ENCODE results near the gene NR2F1-AS1. TPM values are rescaled to one million over a fixed set of nuclear protein-coding genes. Genes with fewer than 3 reads are reported as not detected.

NR2F1-AS1 gene
- total RNA-seq, 2 experiments from 2014 or later = not detected

DNA sequence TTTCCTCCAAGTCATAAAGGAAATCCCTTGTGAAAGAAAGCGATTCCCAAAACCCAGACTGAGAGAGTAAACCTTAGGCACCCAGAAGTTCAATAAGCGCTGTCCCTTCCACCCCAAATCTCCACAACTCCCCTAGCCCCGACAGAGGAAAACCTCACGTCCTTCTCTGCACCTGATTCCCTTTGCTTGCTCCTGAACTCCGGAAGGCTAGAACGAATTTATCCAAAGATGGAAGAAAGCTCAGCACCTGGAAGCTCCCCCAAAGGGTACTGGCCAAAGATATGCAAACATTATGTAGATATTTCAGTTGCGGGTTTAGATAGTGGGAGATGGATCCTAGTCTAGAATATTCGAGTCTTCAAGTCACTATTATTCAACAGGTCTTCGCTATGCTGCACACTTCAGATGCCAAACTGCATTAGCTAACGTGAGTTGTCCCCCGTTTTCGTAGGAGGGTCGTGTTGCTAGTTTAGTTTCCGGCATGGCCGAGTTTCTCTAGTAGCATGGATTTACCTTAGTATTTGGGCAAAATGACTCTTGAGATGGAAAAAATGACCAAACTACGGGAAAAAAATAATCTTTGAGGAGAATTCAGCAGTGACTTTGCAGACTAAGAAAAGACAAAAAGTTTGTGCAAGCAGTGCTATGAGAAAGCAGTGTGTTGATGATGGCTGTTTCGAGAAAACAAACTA lies 29.7 kb upstream of the NR2F1-AS1 start:
- Mint-ChIP-seq H3K27me3 (peaks cover 77% of the 10 kb centered on the region), H3K9me3 (no peaks in the 10 kb centered on the region), H3K36me3 (peaks cover 3% of the 10 kb centered on the region), H3K27ac (no peak overlapping the region), H3K4me1 (ENCODE audit: low read depth) (peaks cover 15% of the 10 kb centered on the region), H3K4me3 (no peak overlapping the region)
- no peak for DNase-seq
- POLR2A ChIA-PET = no interaction called here
- CTCF ChIA-PET = interaction anchor here (0.9 kb wide), 1 partner anchor 190 kb away, joined by 4 read pairs; no protein-coding TSS in a partner anchor
- intact Hi-C loops (cut with micrococcal nuclease) = no loop called here

DNA sequence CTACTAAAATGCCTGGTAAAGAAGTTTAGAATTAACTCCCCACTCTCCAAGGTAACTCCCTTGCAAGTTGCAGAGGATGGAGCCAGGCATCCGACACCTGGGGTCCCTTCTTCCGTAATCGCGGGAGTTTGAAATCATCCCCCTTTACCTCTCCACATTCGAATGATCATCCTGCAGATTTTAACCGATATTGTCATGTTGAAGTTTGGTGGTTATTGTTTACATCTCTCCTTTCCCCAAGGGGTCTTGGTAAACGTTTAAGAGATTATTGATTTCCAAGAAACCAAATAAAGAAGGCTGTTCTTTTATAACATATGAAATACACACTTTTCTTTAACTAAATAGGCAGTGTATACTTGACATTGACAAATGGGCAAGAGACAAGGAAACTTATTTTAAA lies 28.7 kb upstream of the NR2F1-AS1 start:
- POLR2A ChIA-PET = no interaction called here
- no peak for DNase-seq
- Mint-ChIP-seq H3K4me3 (no peak overlapping the region), H3K27ac (no peak overlapping the region), H3K9me3 (no peaks in the 10 kb centered on the region), H3K36me3 (peaks cover 3% of the 10 kb centered on the region), H3K4me1 (ENCODE audit: low read depth) (peaks cover 15% of the 10 kb centered on the region), H3K27me3 (peaks cover 81% of the 10 kb centered on the region)
- CTCF ChIA-PET = interaction anchor here (1.1 to 3.9 kb wide), 2 partner anchors 8 to 191 kb away, joined by 3 to 37 read pairs; no protein-coding TSS in a partner anchor
- intact Hi-C loops (cut with micrococcal nuclease) = no loop called here

DNA sequence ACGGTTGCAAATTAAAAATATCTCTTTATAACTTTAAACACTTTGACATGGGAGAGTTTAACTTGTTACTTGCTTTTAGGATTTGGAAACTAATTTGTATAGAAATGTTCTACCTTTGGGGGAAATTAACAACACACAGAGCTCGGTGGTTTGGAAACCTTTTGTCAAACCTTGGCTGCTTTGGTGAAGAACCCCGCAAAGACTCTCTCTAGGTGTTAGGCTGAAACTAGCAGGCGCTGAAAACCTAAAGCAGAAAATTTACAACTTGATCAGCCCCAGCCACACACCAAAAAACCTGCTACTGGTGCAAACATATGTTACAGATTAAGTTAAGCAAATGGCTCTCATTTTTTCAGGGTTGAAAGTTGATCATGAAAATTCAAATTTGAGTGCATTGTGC lies 27.8 kb upstream of the NR2F1-AS1 start:
- POLR2A ChIA-PET = no interaction called here
- intact Hi-C loops (cut with micrococcal nuclease) = no loop called here
- peaks cover 3% of the 10 kb centered on the region for H3K36me3 Mint-ChIP-seq

DNA sequence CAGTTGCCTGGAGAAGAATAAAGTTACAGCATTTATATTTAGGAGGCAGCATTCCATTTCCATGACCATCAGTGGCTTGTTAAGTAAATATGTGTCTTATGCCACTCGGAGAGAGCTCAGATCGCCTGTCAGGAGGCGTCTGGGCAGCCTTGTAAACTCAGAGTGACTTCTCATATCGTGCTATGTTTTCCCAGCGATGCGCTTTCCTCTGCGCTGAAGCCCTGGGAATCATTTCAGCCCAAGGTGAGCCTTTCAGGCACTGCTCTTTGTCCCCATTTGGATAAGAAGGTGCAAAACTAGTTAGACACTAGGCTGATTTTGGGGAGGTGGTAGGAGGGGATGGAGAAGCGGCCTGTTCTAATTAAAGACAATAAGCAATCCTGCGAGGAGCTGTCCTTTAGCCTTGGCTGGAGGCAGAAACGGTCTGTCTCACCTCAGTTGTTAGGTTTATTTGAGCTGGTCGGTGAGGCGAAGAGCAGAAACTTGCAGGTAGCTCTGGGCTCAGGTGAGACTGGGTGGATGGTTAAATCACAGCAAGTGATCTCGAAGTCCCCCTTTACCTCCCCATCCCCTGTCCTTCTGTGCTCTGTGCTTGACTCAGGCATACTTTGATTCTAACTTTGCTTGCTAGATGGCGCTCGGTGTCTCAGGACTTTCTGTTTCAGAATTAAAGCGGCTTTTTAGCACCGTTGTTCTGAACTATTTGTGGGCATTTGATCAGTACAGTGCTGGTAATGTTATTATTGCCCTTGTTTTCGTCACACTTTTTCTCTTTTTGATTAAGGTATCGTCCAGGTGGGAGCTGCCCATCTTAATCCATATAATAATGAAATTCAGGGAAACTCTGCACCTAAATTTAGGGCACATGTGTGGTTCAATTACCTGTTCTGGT lies 26.6 kb upstream of the NR2F1-AS1 start:
- peak overlapping the region; percentile 8 for H3K4me3 Mint-ChIP-seq
- H3K9me3 Mint-ChIP-seq = no peaks in the 10 kb centered on the region
- CTCF ChIA-PET = interaction anchor here (0.7 to 3.9 kb wide), 13 partner anchors 9 to 1130 kb away, joined by 3 to 37 read pairs (median 6); partner anchors contain the start of gene NR2F1
- no peak for DNase-seq
- peaks cover 5% of the 10 kb centered on the region for H3K36me3 Mint-ChIP-seq
- no peak overlapping the region for H3K27ac Mint-ChIP-seq
- POLR2A ChIA-PET = no interaction called here
- intact Hi-C loops (cut with micrococcal nuclease) = loop anchor here (1.0 kb wide), 1 partner anchor 194 kb away; no protein-coding TSS in a partner anchor
- H3K4me1 Mint-ChIP-seq (ENCODE audit: low read depth) = peaks cover 18% of the 10 kb centered on the region
- peaks cover 82% of the 10 kb centered on the region for H3K27me3 Mint-ChIP-seq

More for the DNA sequence above, 27.8 kb upstream of the NR2F1-AS1 start:
- no peak for DNase-seq
- no peak overlapping the region for H3K27ac Mint-ChIP-seq
- CTCF ChIA-PET = interaction anchor here (1.1 to 3.9 kb wide), 5 partner anchors 9 to 196 kb away, joined by 3 to 37 read pairs (median 6); no protein-coding TSS in a partner anchor
- peaks cover 78% of the 10 kb centered on the region for H3K27me3 Mint-ChIP-seq
- no peak overlapping the region for H3K4me3 Mint-ChIP-seq
- H3K4me1 Mint-ChIP-seq (ENCODE audit: low read depth) = peaks cover 15% of the 10 kb centered on the region
- no peaks in the 10 kb centered on the region for H3K9me3 Mint-ChIP-seq

DNA sequence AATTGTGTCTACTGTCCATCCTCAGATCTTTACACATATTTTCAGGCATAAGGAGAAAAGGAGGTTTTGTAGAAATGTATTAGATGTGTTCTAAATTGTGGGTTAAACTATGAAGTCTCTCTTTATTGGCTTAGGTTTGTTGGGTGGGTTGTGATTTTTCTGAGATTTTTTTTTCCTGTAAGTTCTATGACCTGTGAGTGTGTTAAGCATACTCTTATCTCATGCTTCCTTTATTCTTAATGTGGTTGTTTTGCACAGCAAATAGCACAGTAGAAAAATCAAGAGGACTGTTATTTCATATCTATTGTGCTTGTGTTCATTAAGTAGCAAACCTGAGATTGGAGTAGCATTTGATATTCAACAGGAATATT lies 25.3 kb upstream of the NR2F1-AS1 start:
- no peak for DNase-seq
- Mint-ChIP-seq H3K4me1 (ENCODE audit: low read depth) (peaks cover 13% of the 10 kb centered on the region), H3K9me3 (no peaks in the 10 kb centered on the region), H3K4me3 (no peak overlapping the region), H3K36me3 (peaks cover 3% of the 10 kb centered on the region), H3K27me3 (peaks cover 82% of the 10 kb centered on the region), H3K27ac (no peak overlapping the region)
- ChIA-PET CTCF (interaction anchor here (1.6 to 3.9 kb wide), 4 partner anchors 15 to 194 kb away, joined by 6 to 37 read pairs (median 9); no protein-coding TSS in a partner anchor), POLR2A (no interaction called here)
- intact Hi-C loops (cut with micrococcal nuclease) = no loop called here

DNA sequence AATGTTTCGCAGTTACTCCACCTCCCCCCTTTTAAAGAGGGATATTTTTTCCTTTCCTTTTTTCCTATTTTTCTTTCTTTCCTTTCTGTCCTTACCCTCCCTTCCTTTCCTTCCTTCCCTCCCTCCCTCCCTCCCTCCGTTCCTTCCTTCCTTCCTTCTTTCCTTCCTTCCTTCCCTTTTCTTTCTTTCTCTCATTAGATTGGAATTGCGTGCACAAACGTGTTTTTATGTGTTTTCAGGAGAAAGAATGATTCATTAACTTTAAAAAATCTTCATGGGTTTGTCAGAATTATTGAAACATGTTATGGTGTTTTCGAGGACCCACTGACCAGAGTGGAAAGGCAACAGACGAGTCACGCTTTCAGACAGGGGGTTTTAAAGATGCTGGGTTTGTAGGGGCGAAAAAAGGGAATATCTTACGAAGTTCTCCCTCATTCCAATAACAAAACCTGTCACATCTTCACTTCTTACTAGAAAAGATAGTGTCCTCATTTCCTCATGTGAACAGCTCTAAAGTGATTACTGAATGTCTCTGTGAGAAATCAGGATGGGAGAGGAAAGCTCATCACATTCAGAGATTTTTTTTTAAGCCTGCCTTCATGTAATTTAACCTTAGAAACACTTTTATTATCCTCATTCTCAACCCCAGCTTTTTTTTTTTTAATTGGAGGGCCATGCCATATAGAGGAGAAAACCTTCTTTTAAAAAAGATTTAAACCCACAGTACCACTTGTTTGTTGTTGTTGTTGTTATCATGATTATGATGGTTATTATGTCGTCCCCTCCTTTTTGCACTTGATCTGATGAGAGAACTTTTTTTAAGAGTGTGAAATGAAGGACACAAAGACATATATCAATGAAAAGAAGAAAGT lies 23.9 kb upstream of the NR2F1-AS1 start:
- DNase-seq = no peak
- ChIA-PET CTCF (interaction anchor here (0.7 kb wide), 1 partner anchor 17 kb away, joined by 3 read pairs; no protein-coding TSS in a partner anchor), POLR2A (no interaction called here)
- no peak overlapping the region for H3K4me3 Mint-ChIP-seq
- intact Hi-C loops (cut with micrococcal nuclease) = no loop called here
- peaks cover 3% of the 10 kb centered on the region for H3K36me3 Mint-ChIP-seq
- no peak overlapping the region for H3K27ac Mint-ChIP-seq
- no peaks in the 10 kb centered on the region for H3K9me3 Mint-ChIP-seq
- H3K27me3 Mint-ChIP-seq = peaks cover 68% of the 10 kb centered on the region
- peaks cover 13% of the 10 kb centered on the region for H3K4me1 Mint-ChIP-seq (ENCODE audit: low read depth)

DNA sequence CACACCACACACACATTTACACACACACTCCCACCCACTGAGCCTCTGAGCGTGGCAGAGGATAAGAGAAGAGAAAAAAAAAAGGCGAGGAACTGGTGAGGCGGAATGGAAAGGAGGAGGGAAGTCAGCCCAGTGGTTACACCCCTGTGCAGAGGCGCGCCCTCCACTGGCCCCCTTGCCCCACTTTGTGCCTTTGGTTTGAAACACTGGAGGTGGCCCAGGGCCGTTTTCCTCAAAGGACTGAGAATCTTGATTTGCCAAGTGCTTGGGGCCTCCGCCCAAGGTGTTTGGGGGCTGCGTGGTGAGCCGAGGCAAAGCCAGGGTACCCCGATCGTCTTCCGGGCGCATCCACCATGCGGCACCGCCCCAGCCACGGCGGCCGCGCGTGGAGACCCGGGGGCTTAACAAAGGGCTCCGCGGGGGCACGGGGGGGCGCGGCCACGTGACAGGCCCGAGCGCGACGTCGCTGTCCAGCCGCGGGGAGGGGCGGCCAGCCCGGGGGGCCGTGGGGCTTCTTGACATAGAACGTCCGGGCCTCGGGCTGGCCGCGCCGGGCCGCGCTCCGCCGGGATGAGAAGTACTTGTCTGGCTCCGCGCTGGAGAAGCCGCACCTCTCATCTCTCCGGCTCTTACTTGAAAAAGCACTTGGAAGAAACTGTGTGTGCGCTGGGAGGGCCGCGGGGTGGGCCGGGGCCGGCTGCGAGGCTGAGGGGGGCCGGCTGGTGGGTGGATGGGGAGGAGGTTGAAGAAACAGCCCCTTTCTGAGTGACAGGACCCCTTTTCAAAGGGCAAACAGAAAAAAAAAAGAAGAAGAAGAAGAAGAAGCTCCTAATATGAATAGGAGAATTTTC lies 23.0 kb upstream of the NR2F1-AS1 start:
- POLR2A ChIA-PET = no interaction called here
- no peak overlapping the region for H3K4me3 Mint-ChIP-seq
- CTCF ChIA-PET = interaction anchor here (1.1 kb wide), 1 partner anchor 197 kb away, joined by 6 read pairs; no protein-coding TSS in a partner anchor
- peaks cover 62% of the 10 kb centered on the region for H3K27me3 Mint-ChIP-seq
- peaks cover 3% of the 10 kb centered on the region for H3K36me3 Mint-ChIP-seq
- no peaks in the 10 kb centered on the region for H3K9me3 Mint-ChIP-seq
- peaks cover 13% of the 10 kb centered on the region for H3K4me1 Mint-ChIP-seq (ENCODE audit: low read depth)
- intact Hi-C loops (cut with micrococcal nuclease) = loop anchor here (2.0 kb wide), 1 partner anchor 33 kb away; no protein-coding TSS in a partner anchor
- H3K27ac Mint-ChIP-seq = no peak overlapping the region
- no peak for DNase-seq

DNA sequence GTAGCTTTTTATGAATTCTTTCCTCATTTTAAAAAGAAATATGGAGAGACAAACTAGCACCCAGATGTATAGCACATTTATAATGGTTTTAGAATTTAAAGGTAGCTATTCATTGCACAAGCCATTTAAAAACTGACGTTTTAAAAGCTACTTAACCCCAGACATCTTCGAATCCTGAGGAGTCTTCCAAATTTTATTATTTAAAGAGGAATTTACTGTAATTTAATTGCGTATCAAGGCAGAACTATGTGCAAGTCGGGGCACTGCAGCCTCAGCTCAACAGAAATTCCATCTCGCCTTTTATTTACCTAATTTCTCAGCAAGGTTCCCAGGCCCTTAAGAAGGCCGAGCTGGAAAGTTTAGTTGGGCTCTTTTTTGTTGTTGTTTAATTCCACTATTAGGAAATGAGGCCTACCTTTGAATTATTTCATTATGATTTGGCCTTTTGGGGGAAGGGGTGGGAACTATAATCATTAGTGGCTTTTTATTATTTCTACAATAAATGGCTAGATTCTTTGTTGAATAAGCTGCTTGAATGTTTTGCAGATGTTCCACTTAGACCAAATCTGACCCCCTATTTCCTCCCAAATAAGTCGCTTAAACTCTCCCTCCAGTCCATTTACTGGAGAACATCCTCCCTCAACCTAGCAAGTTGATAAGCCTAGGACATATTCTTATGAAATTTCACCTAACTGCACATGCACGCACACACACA lies 22.2 kb upstream of the NR2F1-AS1 start:
- POLR2A ChIA-PET = no interaction called here
- Mint-ChIP-seq H3K36me3 (peaks cover 3% of the 10 kb centered on the region), H3K27ac (no peak overlapping the region), H3K4me1 (ENCODE audit: low read depth) (peaks cover 13% of the 10 kb centered on the region), H3K9me3 (no peaks in the 10 kb centered on the region), H3K27me3 (peaks cover 56% of the 10 kb centered on the region), H3K4me3 (no peak overlapping the region)
- intact Hi-C loops (cut with micrococcal nuclease) = loop anchor here (2.0 kb wide), 1 partner anchor 32 kb away; no protein-coding TSS in a partner anchor
- DNase-seq = no peak
- CTCF ChIA-PET = interaction anchor here (0.6 to 1.1 kb wide), 4 partner anchors 16 to 198 kb away, joined by 3 to 6 read pairs (median 3); partner anchors contain the start of gene NR2F1-AS1

DNA sequence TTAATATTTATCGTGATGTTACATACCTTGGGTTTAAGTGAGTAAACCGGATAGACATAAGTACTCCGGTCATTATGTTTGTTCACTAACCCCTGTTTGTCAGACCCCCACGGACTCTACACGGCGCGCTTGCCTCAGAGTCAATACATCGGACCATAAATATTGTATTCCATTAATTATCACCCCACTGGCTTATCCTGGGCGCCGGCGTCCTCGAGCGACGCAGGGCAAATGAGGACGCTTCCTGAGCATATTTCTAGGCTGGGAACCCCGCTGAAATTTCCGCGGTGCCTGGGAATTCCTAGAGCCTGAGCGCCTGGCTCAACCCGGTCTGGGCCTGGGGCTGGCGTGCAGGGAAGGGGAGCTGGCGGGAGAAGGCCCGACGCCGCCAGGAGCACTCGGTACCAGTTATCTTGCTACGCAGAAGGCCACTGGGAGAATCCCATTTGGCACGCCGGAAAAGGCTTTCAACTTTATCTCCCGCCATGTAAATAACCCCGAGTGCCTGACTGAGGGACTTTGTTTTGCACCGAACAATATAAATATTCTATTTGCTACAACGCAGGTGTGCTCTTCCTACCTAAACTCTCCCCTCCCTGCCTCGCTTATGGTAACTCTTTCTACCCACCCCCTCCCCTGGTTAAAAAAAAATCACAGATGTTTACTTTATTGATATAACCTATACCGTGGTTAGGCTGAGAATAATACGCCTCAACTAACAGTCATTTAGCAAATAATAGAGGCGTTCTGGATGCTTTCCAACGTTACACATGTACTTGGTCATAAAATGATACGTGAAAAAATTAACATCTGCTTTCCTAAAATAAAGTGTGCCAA lies 21.4 kb upstream of the NR2F1-AS1 start:
- intact Hi-C loops (cut with micrococcal nuclease) = loop anchor here (2.0 kb wide), 1 partner anchor 32 kb away; no protein-coding TSS in a partner anchor
- DNase-seq = no peak
- Mint-ChIP-seq H3K36me3 (peaks cover 3% of the 10 kb centered on the region), H3K4me1 (ENCODE audit: low read depth) (peaks cover 5% of the 10 kb centered on the region), H3K27ac (no peak overlapping the region), H3K4me3 (no peak overlapping the region), H3K9me3 (no peaks in the 10 kb centered on the region), H3K27me3 (peaks cover 53% of the 10 kb centered on the region)
- CTCF ChIA-PET = interaction anchor here (0.6 to 1.8 kb wide), 6 partner anchors 16 to 199 kb away, joined by 3 to 6 read pairs (median 4); partner anchors contain the start of genes NR2F1 and NR2F1-AS1
- POLR2A ChIA-PET = interaction anchor here (0.9 kb wide), 1 partner anchor 31 kb away, joined by 3 read pairs; no protein-coding TSS in a partner anchor

Measured in activated CD4-positive, alpha-beta memory T cell treated with anti-CD3 and anti-CD28 coated beads for 36 hours (primary cell).